GM12878 (cell line): ENCODE data around the gene COL1A2. TPM values are rescaled to one million over a fixed set of nuclear protein-coding genes. Genes with fewer than 3 reads are reported as not detected.

Experiments
- ATAC-seq: fragments of 200-7000 bp; cut with Tn5 transposase; 3 replicates; pipeline ENCODE4 v1.9.1; 2020; ENCODE audit warnings: mild to moderate bottlenecking, moderate library complexity
- BruUV-seq: library from RNA; stranded (reverse); fragments of 400-500 nt; replicated peaks from 2 replicates; lab custom pipeline; 2021; lab: Mats Ljungman, UMichigan
- CTCF ChIA-PET: fragments of 300-600 bp; sonication (Branson Sonifier 250); formaldehyde crosslinking; extraction: SDS; loops from one replicate; lab custom pipeline; 2021; ENCODE audit warnings: inconsistent platforms; lab: Yijun Ruan, JAX
- POLR2A ChIA-PET: fragments of 350-600 bp; formaldehyde crosslinking; extraction: SDS; loops from one replicate; lab custom pipeline; 2021; ENCODE audit warnings: inconsistent platforms; lab: Charles Lee
- RAD21 ChIA-PET: fragments of 300-600 bp; sonication (Branson Sonifier 250); formaldehyde crosslinking; loops from one replicate; lab custom pipeline; 2023; ENCODE audit warnings: antibody characterized with exemption; ENCODE audit not compliant: unreplicated experiment; lab: Charles Lee
- SMC1A ChIA-PET: fragments of 300-600 bp; sonication (Branson Sonifier 250); formaldehyde crosslinking; loops from one replicate; lab custom pipeline; 2023; ENCODE audit not compliant: unreplicated experiment, uncharacterized antibody; lab: Charles Lee
- DNase-seq: peaks from one replicate; pipeline ENCODE4 v3.0.0-alpha.2; 2011; ENCODE audit warnings: low read depth, low spot score
- FAIRE-seq: peaks from 3 replicates; lab custom pipeline; 2011; peaks lifted over from hg19 to GRCh38; lab: Jason Lieb, UNC
- H2AFZ ChIP-seq: 2 replicates; pipeline ENCODE4 v1.6.0; 2011; ENCODE audit warnings: low read depth, low read length, control low read depth; ENCODE audit not compliant: control insufficient read depth
- H3K27ac ChIP-seq: 2 replicates; pipeline ENCODE4 v1.5.1; 2011; ENCODE audit warnings: control low read depth; ENCODE audit not compliant: control insufficient read depth, insufficient read depth
- H3K27me3 ChIP-seq, 2 experiments: replicated peaks in 1 of 2; 2 replicates each; pipeline versions ENCODE4 v1.6.0 to v1.6.1; 2011; ENCODE audit warnings: low read length in 1 of 2; ENCODE audit not compliant: control insufficient read depth in 2 of 2, insufficient read depth in 2 of 2
- H3K36me3 ChIP-seq, 2 experiments: 2 replicates each; pipeline ENCODE4 v1.5.1; 2011; ENCODE audit warnings: low read length in 1 of 2; ENCODE audit not compliant: control insufficient read depth in 2 of 2, insufficient read depth in 2 of 2
- H3K4me1 ChIP-seq: 2 replicates; pipeline ENCODE4 v1.6.1; 2011; ENCODE audit warnings: mild to moderate bottlenecking, low read length, moderate library complexity, mixed read lengths; ENCODE audit not compliant: control insufficient read depth, insufficient read depth
- H3K4me2 ChIP-seq: 2 replicates; pipeline ENCODE4 v1.6.0; 2011; ENCODE audit warnings: control low read depth; ENCODE audit not compliant: control insufficient read depth, insufficient read depth
- H3K4me3 ChIP-seq: fragments of 200-600 bp; sonication (generic); 2 replicates; pipeline ENCODE4 v1.5.1; 2016
- H3K79me2 ChIP-seq: 2 replicates; pipeline ENCODE4 v1.6.0; 2011; ENCODE audit warnings: low read length; ENCODE audit not compliant: control insufficient read depth, insufficient read depth
- H3K9ac ChIP-seq: 2 replicates; pipeline ENCODE4 v1.8.0; 2011; ENCODE audit warnings: low read length, control low read depth, mixed read lengths; ENCODE audit not compliant: control insufficient read depth, insufficient read depth
- H3K9me3 ChIP-seq: replicated peaks from 3 replicates; pipeline ENCODE4 v1.5.1; 2011; ENCODE audit warnings: mild to moderate bottlenecking, low read length; ENCODE audit not compliant: control insufficient read depth, insufficient read depth
- H4K20me1 ChIP-seq: 2 replicates; pipeline ENCODE4 v1.6.0; 2011; ENCODE audit not compliant: control insufficient read depth, insufficient read depth
- ATF2 ChIP-seq: IDR thresholded peaks from 2 replicates; pipeline ENCODE4 v1.6.1; 2012; ENCODE audit warnings: low read length, inconsistent platforms
- BCLAF1 ChIP-seq: fragments of 450-650 bp; IDR thresholded peaks from 2 replicates; pipeline ENCODE4 v1.6.1; 2017; ENCODE audit warnings: antibody characterized with exemption, mild to moderate bottlenecking, moderate library complexity
- BHLHE40 ChIP-seq, 2 experiments: fragments of 450-650 bp in 1 of 2; IDR thresholded peaks; 2 replicates each; pipeline ENCODE4 v1.6.1; 2011 to 2017; ENCODE audit warnings: low read depth in 2 of 2, borderline replicate concordance in 1 of 2, improper control_type of control experiment in 1 of 2, low read length in 1 of 2, mild to moderate bottlenecking in 1 of 2
- CBX3 ChIP-seq: fragments of 200-600 bp; sonication (generic); IDR thresholded peaks from 2 replicates; pipeline ENCODE4 v1.6.1; 2016; ENCODE audit warnings: low read depth, borderline replicate concordance
- CHD4 ChIP-seq: fragments of 200-600 bp; sonication (generic); IDR thresholded peaks from 2 replicates; pipeline ENCODE4 v1.6.1; 2016; ENCODE audit warnings: mild to moderate bottlenecking
- E4F1 ChIP-seq: fragments of 450-650 bp; IDR thresholded peaks from 2 replicates; pipeline ENCODE4 v1.6.1; 2018; ENCODE audit warnings: borderline replicate concordance, mild to moderate bottlenecking; ENCODE audit not compliant: partially characterized antibody
- EP300 ChIP-seq, 2 experiments: fragments of 150-350 bp in 1 of 2; IDR thresholded peaks; 2 replicates each; pipeline ENCODE4 v1.6.1; 2011 to 2012; ENCODE audit warnings: low read depth in 2 of 2, low read length in 2 of 2, borderline replicate concordance in 1 of 2, improper control_type of control experiment in 1 of 2, inconsistent platforms in 1 of 2; ENCODE audit not compliant: control insufficient read depth in 1 of 2
- ETV6 ChIP-seq, 2 experiments: fragments of 450-650 bp in 1 of 2; IDR thresholded peaks in 1 of 2; conservative IDR thresholded peaks in 1 of 2; 2 replicates each; pipeline ENCODE4 v1.6.1; 2014; ENCODE audit warnings: antibody characterized with exemption in 1 of 2, borderline replicate concordance in 1 of 2, low read depth in 1 of 2, mild to moderate bottlenecking in 1 of 2, moderate library complexity in 1 of 2
- MTA3 ChIP-seq: IDR thresholded peaks from 2 replicates; pipeline ENCODE4 v1.6.1; 2012; ENCODE audit warnings: low read length, inconsistent platforms, borderline replicate concordance
- NKRF ChIP-seq: fragments of 450-650 bp; conservative IDR thresholded peaks from 2 replicates; pipeline ENCODE4 v1.6.1; 2017; ENCODE audit warnings: mild to moderate bottlenecking, moderate library complexity
- POU2F2 ChIP-seq: IDR thresholded peaks from 3 replicates; pipeline ENCODE4 v1.6.1; 2011; ENCODE audit warnings: low read depth, mild to moderate bottlenecking, low read length, borderline replicate concordance
- RCOR1 ChIP-seq: conservative IDR thresholded peaks from 2 replicates; pipeline ENCODE4 v1.6.1; 2012; ENCODE audit warnings: low read depth, low read length, improper control_type of control experiment
- SMC3 ChIP-seq: IDR thresholded peaks from 2 replicates; pipeline ENCODE4 v1.6.1; 2011; ENCODE audit warnings: low read length, improper control_type of control experiment, borderline replicate concordance
- ZNF207 ChIP-seq: fragments of 450-650 bp; IDR thresholded peaks from 2 replicates; pipeline ENCODE4 v1.6.1; 2014; ENCODE audit warnings: antibody characterized with exemption, mild to moderate bottlenecking, borderline replicate concordance
- WGBS: methylation state at CpG from one replicate; pipeline ENCODE4 v1.1.6; 2016; ENCODE audit warnings: low lambda C conversion rate; ENCODE audit not compliant: insufficient replicate concordance, insufficient coverage; ENCODE audit errors: missing lambda C conversion rate; 5-methylcytosine and 5-hydroxymethylcytosine counted together
- in situ Hi-C: fragments of 300-500 bp; cut with MboI; formaldehyde crosslinking; loops from 9 replicates; pipeline ENCODE4 v1.14.3; 2018; ENCODE audit warnings: mixed read lengths
- intact Hi-C: fragments of 100-400 bp; cut with micrococcal nuclease; formaldehyde crosslinking; loops from one replicate; pipeline ENCODE4 v1.14.2; 2022; ENCODE audit not compliant: unreplicated experiment
- polyA plus RNA-seq, 11 experiments: library from polyadenylated mRNA; depleted of rRNA in 4 of 11; unstranded in 6 of 11; stranded (reverse) in 5 of 11; fragments of >200 nt; fragmentation: Nextera tagmentation in 4 of 11; fragmentation: Illumina TruSeq in 1 of 11; extraction: Ambion mirVana in 4 of 11; extraction: Trizol in 1 of 11; gene quantifications; 1 replicate in 1 of 11; 2 replicates in 10 of 11; pipeline versions ENCODE4 v1.2.1 to v1.2.3, GENCODE V29; 2011 to 2016; ENCODE audit warnings: inconsistent platforms in 2 of 11, missing spikeins in 2 of 11, low read depth in 1 of 11
- total RNA-seq, 4 experiments: library from RNA; depleted of rRNA in 3 of 4; stranded (reverse); fragments of >200 nt in 3 of 4; fragmentation: Illumina TruSeq in 1 of 4; extraction: Trizol in 1 of 4; gene quantifications; 2 replicates each; pipeline versions ENCODE4 v1.2.1 to v1.2.3, GENCODE V29; 2013 to 2021

The COL1A2 gene
- total and polyA plus RNA-seq, 10 of the 15 experiments (the other 5 are each of a cell fraction or from before 2014, with no cell fraction given) = 0.03 to 2.5 (median 0.76) TPM; not detected in 4

- SMC1A ChIA-PET = interaction anchor here (0.6 to 6.1 kb wide), 18 partner anchors 9 to 1239 kb away, joined by 3 to 68 read pairs (median 4); partner anchors contain the start of gene SGCE
- TF ChIP-seq MTA3 (no peak), CBX3 (no peak), BHLHE40 (IDR thresholded peaks at IDR 0.05; ENCODE audit: borderline replicate concordance in 1 of 2, low read depth in 2 of 2, low read length in 1 of 2) (no peak), NKRF (no peak), SMC3 (no peak), ETV6 (conservative IDR thresholded peaks at IDR 0.05 in 1 of 2, IDR thresholded peaks at IDR 0.05 in 1 of 2; ENCODE audit: borderline replicate concordance in 1 of 2, low read depth in 1 of 2) (no peak), POU2F2 (no peak), EP300 (IDR thresholded peaks at IDR 0.05; ENCODE audit: borderline replicate concordance in 1 of 2, control insufficient read depth in 1 of 2, low read depth in 2 of 2, low read length in 2 of 2) (no peak), RCOR1 (no peak), BCLAF1 (no peak), CHD4 (no peak), E4F1 (no peak), ZNF207 (no peak), ATF2 (no peak)
These were observed 56.5 kb downstream of the COL1A2 start for GRCh38 chr7:94451187-94451586.

More at GRCh38 chr7:94451187-94451586, 56.5 kb downstream of the COL1A2 start:
- ChIA-PET POLR2A (no interaction called here), RAD21 (interaction anchor here (0.7 to 4.0 kb wide), 10 partner anchors 59 to 1238 kb away, joined by 3 to 92 read pairs (median 16); partner anchors contain the start of gene SGCE), CTCF (interaction anchor here (0.8 to 5.6 kb wide), 14 partner anchors 9 to 1238 kb away, joined by 3 to 69 read pairs (median 30); partner anchors contain the start of gene SGCE)
- Histone ChIP-seq H3K27ac (no peak overlapping the region), H4K20me1 (no peaks in the 10 kb centered on the region), H3K4me1 (no peaks in the 10 kb centered on the region), H3K79me2 (no peaks in the 10 kb centered on the region), H3K4me2 (no peak overlapping the region), H2AFZ (no peak overlapping the region; the same call in 1 of the 2 replicates), H3K9me3 (no peaks in the 10 kb centered on the region), H3K9ac (no peak overlapping the region), H3K27me3 (no peaks in the 10 kb centered on the region; a peak in 1 of 4 replicates), H3K4me3 (no peak overlapping the region), H3K36me3 (no peaks in the 10 kb centered on the region)
- DNase-seq (no peak), FAIRE-seq (no peak), ATAC-seq (no peak)
- intact Hi-C loops = loop anchor here (10.0 kb wide), 1 partner anchor 594 kb away; no protein-coding TSS in a partner anchor
- whole genome bisulfite sequencing = 31% methylated on average over 4 of the region's 4 CpGs
- no TSS peak for BruUV-seq
- in situ Hi-C loops = loop anchor here (5.0 kb wide), 1 partner anchor 1026 kb away; no protein-coding TSS in a partner anchor
